DMS53 (cell line): ENCODE measurements around the gene UROC1.

Experiments
- DNase-seq: peaks from one replicate; lab custom pipeline; 2025; lab: John Stamatoyannopoulos, UW

The UROC1 gene

DNA sequence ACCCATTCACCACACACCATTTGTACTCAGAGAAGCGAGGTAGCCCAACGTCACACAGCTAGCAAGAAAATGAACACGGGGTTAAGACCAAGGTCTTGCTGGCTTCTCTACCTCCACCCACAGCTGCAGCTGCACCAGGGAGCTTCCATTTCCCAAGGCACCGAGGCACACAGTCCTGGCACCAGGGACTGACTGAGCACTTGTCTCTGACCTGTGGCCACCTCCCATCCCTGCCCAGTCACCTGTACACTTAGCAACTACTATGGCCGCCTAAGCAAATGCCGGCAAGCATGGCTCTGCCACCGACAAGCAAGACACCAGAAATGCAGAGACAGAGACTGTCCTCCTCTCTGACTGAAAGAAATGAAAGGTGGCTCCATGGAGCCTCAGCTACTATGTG, 57.2 kb downstream of the UROC1 start:
- no peak for DNase-seq

DNA sequence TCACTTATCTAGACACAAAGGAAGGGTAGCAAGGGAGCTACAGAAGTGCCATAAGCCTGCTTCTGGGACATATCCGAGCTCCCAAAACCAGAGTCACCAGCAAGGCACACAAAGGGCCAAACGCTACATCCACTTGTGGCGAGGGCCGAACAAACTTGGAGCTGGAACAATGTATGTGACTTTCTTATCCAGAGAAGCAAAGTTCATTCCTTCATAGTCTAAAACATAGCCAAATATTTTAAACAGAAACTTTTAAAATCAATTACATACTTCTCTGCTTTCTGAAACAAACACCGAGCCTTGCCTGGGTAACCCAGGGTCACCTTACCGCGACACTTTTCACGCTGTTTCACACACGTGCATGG, 57.8 kb downstream of the UROC1 start:
- no peak for DNase-seq

DNA sequence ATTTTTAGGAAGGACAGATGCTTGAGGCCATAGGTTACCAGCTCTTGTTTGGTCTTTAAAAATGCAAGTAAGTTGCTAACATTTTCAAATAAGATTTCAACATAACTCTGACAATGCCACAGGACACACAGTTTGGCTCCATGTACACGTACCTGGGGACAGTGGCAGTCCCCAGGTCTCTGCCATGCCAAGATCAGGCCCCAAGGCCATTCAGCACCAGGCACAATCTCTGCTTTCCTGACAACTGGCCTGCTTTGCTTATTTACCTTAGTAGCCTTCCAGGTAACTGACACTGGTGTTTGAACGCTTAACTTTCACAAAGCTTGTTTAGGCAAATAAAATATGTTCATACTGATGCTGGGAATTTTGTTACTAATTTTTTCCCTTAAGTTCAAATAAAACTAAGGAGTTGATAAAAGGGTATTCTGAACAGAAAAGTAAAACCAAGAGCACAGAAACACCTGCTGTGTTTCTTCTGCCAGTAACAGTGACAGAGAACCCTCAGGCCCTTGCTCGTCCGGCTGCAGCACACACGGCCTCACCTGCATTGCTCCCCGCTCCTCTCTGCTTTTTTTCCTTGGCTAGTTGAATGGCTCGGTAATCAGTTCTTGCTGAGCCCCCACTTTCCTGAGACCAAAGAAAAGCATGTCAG, 58.3 kb downstream of the UROC1 start:
- DNase-seq, result no peak

DNA sequence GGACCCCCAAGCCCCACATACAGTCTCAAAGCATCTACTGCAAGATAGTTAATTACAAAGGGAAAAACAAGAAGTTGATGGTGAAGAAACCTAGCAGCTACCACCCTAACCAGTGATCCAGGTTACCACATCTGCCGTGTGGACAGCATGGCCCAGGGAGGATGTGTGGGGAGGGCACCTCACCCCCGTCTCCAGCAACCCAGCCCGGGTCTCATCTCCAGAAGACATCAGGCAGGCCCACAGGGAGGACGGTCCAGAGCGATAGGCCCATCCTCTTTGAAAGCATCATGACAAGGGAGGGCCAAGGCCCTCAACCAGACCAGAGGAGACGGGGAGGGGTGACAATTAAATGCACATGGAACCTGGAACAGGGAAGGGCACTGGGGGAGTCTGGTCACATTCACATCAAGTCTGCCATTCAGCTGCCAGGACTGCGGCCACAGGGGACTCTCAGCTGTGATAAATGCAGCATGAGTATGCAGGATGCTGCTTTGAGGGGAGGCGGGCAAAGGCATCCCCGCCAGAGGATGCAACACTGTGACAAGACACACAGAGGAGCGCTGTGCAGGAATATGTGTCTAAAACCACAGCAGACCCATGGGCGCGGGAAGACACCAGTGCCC, 60.7 kb downstream of the UROC1 start:
- no peak for DNase-seq

DNA sequence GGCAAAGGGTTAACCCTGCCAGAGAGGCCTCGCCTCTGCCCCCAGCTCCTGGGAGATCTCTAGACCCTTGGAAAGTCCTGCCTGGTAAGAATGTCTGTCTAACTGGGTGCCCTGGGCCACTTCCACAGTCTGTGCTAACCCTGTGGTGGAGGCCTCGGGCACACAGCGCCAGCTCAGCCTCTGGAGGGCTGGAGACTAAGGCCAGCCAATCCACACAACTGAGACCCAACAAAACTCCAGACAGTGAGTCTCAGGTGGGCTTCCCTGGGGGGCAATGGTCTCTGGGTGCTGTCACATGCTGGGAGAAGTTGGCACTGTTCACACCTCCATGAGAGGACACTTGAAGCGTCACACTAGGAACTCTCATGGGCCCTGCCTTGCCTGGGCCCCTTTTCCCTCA, 61.4 kb downstream of the UROC1 start:
- no peak for DNase-seq

DNA sequence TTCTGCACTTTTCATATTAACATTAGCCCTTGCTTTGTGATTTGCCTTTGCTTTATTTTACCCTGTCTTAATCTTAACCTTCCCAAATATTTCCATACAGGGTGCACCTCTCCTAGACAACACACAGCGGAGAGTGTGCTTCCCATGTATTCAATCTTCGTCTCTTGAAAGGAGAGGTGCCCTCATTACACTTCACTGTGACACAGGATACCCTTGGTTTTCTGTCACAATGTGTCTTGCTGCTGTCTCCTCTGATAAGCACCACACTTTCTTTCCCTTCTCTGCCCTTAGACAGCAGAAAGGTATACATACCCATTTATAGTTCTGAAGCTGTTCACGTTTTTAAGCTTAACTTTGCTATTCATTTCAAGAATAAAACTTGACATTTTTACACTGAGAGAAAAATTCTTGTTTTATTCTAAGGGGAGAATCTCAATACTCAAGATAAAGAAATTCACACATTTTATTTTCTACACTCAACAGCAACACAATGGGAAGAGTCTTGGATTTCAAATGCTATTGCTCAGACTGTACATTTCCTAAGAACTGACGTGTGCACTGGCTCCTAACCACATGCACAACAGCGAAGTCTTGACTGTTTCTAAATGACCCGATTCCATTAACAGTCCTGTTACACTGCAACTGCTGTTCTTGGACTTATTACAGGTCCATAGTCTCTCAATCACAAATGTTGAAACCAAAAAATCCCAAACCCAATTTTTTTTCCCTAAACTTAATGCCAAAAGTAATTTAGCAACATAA, 63.0 kb downstream of the UROC1 start:
- no peak for DNase-seq

DNA sequence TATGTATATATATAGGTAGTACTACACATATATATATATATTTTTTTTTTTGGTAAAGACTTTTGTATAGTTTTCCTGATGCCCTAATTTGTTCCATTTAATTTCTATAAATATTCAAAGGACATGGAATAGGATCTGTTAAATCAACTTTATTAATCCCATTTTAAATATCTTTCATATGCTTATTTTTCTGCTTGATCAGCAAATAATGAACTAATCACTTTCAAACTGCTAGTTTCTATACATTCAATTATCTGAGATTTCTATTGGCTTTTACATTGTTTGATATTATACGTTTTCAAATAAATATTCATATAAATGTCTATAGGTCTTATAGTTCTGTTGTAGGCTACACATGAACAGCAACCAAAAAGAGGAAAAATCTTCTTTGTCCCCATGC, 63.5 kb downstream of the UROC1 start:
- DNase-seq, result no peak

DNA sequence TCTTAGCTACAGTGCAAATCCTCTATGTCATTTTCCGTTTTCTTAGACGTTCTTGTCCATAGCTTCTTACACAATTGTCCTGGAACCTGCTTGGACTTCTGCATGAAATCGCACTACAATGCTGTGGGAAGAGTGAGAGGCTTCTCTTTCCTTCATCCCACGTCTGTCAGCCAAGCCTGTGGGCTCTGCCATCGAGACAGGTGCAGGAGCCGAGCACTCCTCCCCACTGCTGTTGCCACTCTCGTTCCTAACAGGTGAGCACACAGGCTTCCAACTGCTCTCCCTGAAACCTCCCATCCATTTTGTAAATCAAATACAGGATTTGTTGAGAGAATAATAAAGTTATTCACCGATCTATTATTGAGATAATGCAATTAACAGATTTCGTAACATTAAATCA, 65.4 kb downstream of the UROC1 start:
- no peak for DNase-seq

DNA sequence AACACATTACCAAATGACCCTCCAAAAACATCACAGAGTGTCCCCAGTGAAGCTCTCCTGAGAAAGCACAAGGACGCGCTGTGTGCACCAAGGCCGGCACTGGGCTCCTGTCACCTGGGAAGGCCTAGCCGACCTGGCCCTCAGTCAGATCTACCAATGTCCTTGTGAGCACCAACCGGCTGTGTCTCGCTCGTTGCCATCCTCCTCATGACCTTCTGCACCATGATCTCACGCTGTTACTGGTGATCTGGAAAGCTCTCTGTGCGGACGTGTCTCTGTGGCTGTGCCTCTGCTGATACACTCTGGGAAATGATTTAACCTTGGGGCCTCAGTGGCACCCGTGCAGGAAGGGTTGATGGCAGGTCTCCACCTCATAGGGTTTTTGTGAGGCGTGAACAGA, 66.1 kb downstream of the UROC1 start:
- no peak for DNase-seq

DNA sequence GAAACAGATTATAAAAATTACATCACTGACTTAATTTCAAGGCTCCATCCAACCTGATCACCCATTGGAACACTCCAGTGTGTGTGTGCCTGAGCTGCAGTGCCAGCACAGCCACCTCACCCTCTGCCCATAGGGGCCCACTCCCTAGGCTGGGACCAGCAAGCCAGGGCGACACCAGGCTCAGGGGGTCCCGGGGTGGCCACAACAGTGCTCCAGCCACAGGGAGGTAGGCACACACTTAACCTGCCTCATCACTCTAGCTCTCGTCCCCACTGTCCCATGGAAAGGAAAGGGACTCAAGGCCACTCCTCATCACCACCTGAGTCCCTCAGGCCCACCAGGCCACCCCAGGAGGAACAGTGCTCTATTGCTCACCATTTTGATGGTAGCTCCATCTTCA, 66.8 kb downstream of the UROC1 start:
- no peak for DNase-seq

DNA sequence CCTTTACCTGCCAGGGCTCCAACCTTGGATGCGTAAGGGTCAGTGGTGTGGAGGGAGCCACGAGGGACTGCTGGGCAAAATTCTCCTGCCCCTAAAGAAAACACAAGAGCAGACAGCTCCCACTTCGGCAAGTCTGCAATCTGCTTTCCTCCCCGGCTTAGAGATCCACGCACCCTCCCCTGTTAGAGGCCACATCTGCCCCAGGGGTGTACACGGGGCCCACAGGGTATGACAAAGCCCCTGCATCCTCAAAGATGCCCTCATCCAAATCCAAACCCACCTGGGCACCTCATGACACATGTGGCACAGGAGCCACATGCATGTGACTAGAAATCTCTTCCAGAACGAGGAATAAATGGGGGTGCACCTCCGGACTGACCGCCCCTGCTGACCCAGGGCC, 67.4 kb downstream of the UROC1 start:
- DNase-seq, result no peak

DNA sequence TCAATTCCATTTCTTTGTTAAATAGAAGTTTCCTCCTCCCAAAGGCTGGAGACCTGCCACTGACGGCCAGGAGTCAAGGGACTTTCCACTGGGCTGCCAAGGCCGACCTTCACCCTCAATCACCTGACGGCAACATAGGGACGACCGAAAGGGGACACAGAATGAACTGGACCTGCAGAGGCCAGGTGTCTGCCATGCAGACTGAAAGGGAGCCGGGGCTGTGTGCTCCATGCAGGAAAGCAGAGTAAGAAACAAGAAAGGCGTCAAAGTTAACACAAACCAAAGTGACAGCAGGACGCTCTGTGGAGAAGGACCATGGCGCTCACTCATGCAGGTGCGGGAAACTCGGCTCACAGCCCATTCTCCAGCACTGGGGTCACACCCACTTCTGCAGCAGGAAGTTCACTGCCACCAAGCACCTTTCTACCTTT, 67.9 kb downstream of the UROC1 start:
- no peak for DNase-seq

DNA sequence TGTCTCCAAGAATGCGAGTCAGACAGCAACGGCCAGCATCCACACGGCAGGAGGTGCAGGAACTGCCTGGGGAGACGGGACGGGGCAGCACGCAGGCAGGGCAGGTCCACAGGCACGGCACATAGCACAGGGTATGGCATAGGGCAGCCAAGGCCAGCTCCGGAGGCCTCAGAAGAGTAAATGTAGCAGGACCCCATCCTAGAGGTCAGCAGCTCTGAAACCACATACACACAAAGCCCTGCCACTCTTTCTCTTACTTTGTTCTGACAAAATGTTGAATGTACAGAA, 68.7 kb downstream of the UROC1 start:
- DNase-seq, result no peak

DNA sequence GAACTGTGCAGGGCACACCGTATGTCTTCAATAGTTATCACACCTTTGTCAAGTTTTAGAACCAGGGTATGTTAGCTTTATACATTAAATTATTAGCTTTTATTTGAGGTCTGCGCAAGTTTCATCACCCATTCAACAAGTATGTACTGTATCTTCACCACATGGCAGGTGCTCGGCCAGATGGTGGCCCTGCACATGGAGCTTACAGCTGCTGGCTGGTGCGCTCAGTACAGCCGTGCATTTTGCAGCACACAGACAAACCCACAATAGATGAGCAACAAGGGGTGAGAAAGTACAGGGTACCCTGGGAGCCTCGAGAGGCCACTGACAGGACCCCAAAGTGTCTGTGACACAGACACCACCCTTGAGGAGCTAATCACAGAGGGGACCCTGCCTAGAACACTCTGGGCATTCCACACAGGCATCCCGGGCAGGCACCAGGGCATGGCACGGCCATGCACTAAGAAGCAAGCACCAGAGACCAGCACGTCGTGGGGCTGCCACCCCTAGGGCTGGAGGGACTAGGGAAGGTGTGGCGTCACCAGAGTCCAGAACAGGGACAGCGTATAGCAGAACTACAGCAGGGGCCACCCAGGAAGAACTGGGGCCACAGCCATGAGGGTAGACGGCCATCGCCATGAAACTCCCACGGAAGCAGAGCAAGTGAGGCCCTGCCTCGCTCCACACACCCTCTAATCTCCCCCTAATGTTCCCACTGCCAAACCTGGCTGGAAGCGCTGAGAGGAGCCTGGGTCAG, 69.3 kb downstream of the UROC1 start:
- no peak for DNase-seq

DNA sequence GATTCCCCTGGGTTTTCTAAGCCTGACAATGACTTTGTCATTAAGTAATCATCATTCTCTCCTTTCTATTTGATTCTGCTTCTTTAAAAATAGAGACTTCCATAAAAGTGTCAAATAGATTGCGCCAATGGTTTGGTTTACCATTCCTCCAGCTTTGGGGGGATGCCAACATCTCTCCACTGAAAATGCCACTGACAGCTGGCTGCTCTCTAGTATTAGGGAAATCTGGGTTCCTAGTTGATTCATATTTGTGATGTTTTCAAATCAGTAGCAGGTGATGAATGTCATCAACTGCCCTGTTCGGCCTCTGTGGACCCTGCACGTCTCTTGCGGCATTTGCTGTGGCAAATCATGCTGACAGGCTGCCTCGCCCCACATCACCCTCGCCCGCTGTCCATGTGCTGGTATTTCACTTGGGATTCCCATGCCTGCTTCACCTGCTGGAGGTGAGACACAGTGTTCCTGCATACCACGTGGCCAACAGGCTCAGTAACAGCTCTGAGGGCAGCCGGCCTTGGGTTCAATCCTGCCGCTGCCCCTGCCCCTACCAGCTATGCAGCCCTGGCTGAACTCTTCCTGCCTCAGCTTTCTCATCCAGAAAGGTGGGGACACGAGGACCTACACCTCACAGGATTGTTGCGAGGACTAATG, 70.0 kb downstream of the UROC1 start:
- DNase-seq, result no peak

DNA sequence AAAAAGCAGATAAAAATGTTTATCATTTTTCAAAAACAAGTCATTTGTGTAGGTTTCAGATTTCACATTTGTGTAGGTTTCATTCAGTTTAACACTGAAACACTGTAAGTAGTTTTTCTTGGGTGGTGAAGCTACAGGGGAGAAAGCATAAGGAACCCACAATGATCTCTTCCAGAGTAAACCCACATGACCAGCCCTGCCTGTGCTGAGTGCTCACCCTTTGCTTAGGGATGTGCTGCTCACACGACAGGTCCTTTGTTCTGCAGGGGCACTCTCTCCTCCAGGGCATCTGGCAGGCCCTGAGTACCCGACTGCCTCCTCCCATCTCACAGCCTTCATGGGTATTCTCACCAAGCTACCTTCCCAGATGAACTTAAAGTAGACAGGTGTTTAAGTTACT, 70.8 kb downstream of the UROC1 start:
- no peak for DNase-seq

DNA sequence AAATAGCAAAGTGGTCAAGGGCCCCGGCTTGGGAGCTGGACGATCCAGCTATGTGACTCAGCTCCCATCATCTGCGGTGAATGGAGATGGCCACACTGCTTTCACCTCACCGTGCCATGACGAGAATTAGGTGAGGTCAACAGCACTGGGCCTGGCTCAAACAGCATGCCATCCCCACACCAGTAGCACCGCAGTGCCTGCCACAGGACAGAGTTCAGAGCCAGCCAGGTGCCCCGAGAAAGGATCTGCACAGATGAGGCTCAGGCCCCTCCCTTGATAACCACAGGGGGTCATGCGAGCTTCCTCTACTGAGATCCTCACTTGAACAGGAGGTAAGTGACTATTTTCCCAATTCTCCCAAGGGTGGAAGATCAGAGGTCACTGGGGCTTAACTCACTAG, 71.3 kb downstream of the UROC1 start:
- no peak for DNase-seq

DNA sequence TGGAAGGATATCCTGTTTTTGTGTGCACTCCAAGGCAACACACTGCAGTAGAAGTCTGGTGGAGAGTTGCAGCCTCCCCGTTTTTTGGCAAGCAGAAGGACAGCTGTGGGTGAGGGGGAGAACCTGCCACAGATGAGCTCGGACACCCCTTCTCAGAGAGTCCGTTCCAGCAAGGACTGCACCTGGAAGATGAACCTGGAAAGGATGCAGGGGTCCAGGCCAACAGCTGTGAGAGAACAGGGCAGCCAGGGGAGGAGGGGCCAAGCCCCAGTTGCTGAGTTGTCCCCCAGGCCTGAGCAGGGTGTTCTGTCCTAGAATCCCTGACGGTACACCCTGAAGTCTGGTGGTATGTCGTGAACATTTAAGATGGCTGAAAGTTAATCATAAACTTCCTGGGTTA, 72.1 kb downstream of the UROC1 start:
- DNase-seq, result no peak

DNA sequence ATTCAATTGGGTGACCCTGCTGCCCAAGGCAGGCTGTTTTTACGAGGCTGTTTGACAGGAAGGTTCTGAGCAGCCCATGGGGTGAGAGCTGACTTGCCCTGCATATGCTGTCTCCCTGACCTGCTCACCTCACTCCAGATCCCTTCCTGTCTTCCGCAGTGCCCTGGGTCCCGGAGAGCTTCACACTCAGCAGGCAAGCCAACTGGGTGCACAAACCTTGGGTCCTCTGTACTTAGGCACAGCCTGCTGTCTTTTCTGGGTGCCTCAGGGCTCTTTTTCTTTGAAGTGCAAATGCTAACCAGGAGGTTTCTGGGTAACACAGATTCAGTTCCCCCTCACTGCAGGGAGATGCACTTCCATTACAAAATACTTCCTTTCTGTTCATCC, 74.7 kb downstream of the UROC1 start:
- DNase-seq, result no peak

DNA sequence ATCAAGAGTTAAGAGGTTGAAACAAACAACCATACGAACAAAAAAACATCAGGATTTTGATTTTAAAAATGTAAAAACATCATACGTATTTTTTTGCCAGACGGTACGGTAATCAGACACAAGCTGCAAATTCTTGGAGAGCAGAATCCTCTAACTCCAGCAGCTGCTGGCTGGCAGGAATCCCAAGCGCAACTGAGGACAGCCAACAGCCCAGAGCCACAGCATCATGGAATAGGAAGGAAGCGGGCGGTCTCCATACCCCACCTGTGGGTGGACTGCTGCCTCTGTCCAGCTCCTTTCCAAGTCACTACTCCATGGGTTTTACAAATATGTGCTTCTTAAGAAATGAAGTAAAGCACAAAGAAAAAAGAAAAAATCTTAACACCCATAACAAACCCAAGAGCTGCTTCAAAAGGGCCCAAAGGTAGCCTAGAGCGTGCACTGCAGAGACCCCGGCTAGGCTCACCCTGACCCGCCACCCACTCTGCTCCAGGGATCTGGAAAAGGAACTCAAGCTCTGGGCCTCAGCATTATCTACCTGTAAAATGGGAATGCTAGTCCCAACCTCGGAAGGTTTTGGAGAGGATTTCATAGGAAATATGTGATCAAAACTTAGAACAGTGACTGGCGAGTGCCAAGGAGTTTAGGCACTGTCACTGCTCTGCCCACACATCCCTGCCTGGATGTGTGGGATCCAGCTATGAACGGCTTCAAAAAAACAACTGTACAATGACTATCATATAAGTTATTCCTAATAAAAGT, 75.3 kb downstream of the UROC1 start:
- no peak for DNase-seq

DNA sequence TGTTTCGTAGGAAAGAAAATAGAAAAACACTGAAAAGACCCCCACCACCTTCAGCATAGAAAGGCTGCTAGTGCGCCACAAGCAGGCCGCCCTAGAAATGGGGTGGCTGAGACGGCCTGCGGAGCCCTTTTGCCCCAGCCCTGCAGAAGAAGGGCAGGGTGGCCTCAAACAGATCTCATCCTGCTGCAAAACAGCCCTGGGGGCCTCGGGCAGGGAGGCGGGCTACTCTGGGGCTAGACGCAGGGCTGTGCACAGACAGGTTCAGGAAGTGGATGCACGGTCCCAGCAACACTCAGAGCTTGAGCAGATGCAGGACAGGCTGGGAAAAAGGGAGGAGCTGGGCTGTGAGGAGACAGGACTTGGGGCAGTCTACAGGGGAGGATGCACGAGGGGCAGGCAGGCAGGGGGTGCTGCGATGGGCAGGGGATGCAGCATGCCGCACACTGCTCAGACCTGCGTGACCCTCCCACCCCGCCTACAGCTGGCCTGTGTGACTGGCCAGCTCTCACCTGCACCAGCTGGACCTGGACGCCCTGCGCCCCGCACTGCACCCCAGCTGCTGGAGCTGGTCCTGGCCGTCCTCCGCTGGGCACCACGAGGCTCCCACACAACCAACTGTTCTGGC, 76.2 kb downstream of the UROC1 start:
- DNase-seq, result no peak

DNA sequence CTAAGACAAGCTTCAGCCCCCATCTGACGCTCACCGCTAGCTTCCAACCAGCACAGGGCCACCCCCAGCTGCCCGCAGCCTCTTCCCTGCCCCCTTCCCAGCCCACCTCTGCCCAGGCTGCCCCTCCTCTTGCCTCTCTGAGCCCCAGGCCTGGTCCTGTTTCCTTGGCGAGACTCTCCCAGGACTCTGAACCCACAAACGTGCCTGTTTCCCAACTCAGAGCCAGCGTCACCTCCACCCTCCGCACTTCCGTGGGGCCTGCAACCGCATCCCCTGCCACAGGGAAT, 76.9 kb downstream of the UROC1 start:
- no peak for DNase-seq
